Upper lobe of left lung (tissue), 4 donors: ENCODE measurements around the gene MBP.

Experiments used
- EP300 ChIP-seq, 4 donors: sonication (generic); formaldehyde crosslinking; IDR thresholded peaks; one replicate each; pipeline ENCODE4 v1.5.1; 2017; ENCODE audit warnings: antibody characterized with exemption in 4 of 4, control low read depth in 2 of 4
- POLR2A ChIP-seq, 4 donors: fragments of 450-650 bp; IDR thresholded peaks; one replicate each; pipeline ENCODE4 v1.5.1; 2016 to 2017; ENCODE audit warnings: antibody characterized with exemption in 4 of 4, mild to moderate bottlenecking in 2 of 4
- TF ChIP-seq, protein P1 (sequence below), 6 experiments: fragments of 450-650 bp in 4 of 6; fragments of 200-600 bp in 2 of 6; sonication (generic) in 2 of 6; IDR thresholded peaks; one replicate each; pipeline ENCODE4 v1.5.1; 2016 to 2019; ENCODE audit warnings: antibody characterized with exemption in 6 of 6

DNA sequence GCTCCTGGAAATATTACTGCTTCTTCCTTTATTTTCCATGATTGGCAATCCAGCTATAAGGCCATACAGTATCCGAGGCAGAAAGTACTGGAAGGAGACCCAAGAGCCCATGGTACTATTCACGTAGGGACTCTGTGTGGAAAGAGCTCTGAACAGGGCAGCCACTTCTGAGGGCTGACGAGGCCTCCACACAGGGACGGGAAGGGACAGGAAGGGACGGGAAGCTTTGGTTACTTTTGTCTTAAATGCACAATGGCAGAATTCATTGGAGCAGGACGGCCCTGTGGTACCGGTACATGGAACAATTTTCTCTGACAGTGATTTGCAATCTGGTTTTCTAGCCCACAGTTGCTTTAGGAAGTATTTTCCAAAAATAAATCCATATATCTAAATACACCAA, 102.4 kb downstream of the MBP start:
- TF ChIP-seq, protein P1, sequence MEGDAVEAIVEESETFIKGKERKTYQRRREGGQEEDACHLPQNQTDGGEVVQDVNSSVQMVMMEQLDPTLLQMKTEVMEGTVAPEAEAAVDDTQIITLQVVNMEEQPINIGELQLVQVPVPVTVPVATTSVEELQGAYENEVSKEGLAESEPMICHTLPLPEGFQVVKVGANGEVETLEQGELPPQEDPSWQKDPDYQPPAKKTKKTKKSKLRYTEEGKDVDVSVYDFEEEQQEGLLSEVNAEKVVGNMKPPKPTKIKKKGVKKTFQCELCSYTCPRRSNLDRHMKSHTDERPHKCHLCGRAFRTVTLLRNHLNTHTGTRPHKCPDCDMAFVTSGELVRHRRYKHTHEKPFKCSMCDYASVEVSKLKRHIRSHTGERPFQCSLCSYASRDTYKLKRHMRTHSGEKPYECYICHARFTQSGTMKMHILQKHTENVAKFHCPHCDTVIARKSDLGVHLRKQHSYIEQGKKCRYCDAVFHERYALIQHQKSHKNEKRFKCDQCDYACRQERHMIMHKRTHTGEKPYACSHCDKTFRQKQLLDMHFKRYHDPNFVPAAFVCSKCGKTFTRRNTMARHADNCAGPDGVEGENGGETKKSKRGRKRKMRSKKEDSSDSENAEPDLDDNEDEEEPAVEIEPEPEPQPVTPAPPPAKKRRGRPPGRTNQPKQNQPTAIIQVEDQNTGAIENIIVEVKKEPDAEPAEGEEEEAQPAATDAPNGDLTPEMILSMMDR (IDR thresholded peaks at IDR 0.05): no peak
- TF ChIP-seq POLR2A (IDR thresholded peaks at IDR 0.05) (no peak), EP300 (IDR thresholded peaks at IDR 0.05) (no peak)
